GM23338 (cell line): Measurements from ENCODE around the gene SHISA6.

ENCODE experiments used
- CREB1 ChIP-seq: fragments of 250-450 bp; sonication (Bioruptor Pico); IDR thresholded peaks from 2 replicates; pipeline ENCODE4 v1.5.0; 2020; ENCODE audit warnings: low read depth, mild to moderate bottlenecking, moderate library complexity
- EZH2 ChIP-seq: fragments of 200-600 bp; sonication (generic); IDR thresholded peaks from one replicate; pipeline ENCODE4 v1.8.0; 2017; ENCODE audit warnings: antibody characterized with exemption, mild to moderate bottlenecking, low read depth; ENCODE audit not compliant: unreplicated experiment
- EZH2phosphoT487 ChIP-seq: fragments of 200-600 bp; sonication (generic); IDR thresholded peaks from one replicate; pipeline ENCODE4 v1.8.1; 2018; ENCODE audit warnings: antibody characterized with exemption; ENCODE audit not compliant: unreplicated experiment
- POLR2AphosphoS5 ChIP-seq: IDR thresholded peaks from 2 replicates; pipeline ENCODE4 v1.6.1; 2016; ENCODE audit warnings: antibody characterized with exemption, low read depth
- TF ChIP-seq, protein P1 (sequence below), 2 experiments: fragments of 200-600 bp in 1 of 2; sonication (generic) in 1 of 2; conservative IDR thresholded peaks; 2 replicates each; pipeline versions ENCODE4 v1.5.1 to v1.6.1; 2016 to 2017; ENCODE audit warnings: antibody characterized with exemption in 2 of 2, low read depth in 2 of 2, mild to moderate bottlenecking in 2 of 2, moderate library complexity in 1 of 2
- TF ChIP-seq, protein P2 (sequence below): IDR thresholded peaks from one replicate; pipeline ENCODE4 v1.6.1; 2018; ENCODE audit warnings: antibody characterized with exemption; ENCODE audit not compliant: unreplicated experiment

DNA sequence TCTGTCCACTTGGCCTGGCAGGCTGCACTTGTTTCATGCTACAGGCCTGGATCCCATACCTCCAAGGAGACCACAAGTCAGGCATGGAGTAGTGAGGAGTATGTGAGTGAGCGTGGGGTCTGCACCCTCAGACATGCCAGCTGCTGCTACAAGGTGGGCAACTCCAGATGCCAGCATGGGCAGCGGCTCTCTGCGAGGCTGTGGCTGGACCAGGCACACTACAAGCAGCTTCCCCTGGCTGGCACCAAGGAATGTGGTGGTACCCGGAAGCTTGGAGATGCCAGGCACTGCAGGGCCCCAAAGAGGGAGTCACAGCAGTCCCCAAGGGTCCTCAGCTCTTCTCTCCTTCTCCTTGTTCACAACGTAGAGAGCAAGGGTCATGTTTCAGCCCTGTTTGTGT, 341.2 kb downstream of the SHISA6 start:
- TF ChIP-seq, protein P1, sequence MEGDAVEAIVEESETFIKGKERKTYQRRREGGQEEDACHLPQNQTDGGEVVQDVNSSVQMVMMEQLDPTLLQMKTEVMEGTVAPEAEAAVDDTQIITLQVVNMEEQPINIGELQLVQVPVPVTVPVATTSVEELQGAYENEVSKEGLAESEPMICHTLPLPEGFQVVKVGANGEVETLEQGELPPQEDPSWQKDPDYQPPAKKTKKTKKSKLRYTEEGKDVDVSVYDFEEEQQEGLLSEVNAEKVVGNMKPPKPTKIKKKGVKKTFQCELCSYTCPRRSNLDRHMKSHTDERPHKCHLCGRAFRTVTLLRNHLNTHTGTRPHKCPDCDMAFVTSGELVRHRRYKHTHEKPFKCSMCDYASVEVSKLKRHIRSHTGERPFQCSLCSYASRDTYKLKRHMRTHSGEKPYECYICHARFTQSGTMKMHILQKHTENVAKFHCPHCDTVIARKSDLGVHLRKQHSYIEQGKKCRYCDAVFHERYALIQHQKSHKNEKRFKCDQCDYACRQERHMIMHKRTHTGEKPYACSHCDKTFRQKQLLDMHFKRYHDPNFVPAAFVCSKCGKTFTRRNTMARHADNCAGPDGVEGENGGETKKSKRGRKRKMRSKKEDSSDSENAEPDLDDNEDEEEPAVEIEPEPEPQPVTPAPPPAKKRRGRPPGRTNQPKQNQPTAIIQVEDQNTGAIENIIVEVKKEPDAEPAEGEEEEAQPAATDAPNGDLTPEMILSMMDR (conservative IDR thresholded peaks at IDR 0.05; ENCODE audit: low read depth in 2 of 2), result no peak
- no peak for TF ChIP-seq POLR2AphosphoS5
- TF ChIP-seq, protein P2, sequence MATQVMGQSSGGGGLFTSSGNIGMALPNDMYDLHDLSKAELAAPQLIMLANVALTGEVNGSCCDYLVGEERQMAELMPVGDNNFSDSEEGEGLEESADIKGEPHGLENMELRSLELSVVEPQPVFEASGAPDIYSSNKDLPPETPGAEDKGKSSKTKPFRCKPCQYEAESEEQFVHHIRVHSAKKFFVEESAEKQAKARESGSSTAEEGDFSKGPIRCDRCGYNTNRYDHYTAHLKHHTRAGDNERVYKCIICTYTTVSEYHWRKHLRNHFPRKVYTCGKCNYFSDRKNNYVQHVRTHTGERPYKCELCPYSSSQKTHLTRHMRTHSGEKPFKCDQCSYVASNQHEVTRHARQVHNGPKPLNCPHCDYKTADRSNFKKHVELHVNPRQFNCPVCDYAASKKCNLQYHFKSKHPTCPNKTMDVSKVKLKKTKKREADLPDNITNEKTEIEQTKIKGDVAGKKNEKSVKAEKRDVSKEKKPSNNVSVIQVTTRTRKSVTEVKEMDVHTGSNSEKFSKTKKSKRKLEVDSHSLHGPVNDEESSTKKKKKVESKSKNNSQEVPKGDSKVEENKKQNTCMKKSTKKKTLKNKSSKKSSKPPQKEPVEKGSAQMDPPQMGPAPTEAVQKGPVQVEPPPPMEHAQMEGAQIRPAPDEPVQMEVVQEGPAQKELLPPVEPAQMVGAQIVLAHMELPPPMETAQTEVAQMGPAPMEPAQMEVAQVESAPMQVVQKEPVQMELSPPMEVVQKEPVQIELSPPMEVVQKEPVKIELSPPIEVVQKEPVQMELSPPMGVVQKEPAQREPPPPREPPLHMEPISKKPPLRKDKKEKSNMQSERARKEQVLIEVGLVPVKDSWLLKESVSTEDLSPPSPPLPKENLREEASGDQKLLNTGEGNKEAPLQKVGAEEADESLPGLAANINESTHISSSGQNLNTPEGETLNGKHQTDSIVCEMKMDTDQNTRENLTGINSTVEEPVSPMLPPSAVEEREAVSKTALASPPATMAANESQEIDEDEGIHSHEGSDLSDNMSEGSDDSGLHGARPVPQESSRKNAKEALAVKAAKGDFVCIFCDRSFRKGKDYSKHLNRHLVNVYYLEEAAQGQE, result no peak
- TF ChIP-seq EZH2, result no peak
- no peak for TF ChIP-seq EZH2phosphoT487
- TF ChIP-seq CREB1 (CRISPR knock-in tag), result no peak
